IPS-18c (cell line): ENCODE results near the gene CEBPE.

Experiments
- H3K4me3 ChIP-seq: 2 replicates; pipeline ENCODE4 v1.7.0; 2013; ENCODE audit warnings: low read depth, mild to moderate bottlenecking, low read length, moderate library complexity; ENCODE audit not compliant: insufficient read depth
- H3K9me3 ChIP-seq: one replicate; pipeline ENCODE4 v1.6.1; 2013; ENCODE audit warnings: mild to moderate bottlenecking, low read length, moderate library complexity; ENCODE audit not compliant: control insufficient read depth, insufficient read depth

CEBPE gene

GRCh38 chr14:23128969-23129758 lies 10.1 kb upstream of the CEBPE start:
- H3K9me3 ChIP-seq: no peaks in the 10 kb centered on the region

DNA sequence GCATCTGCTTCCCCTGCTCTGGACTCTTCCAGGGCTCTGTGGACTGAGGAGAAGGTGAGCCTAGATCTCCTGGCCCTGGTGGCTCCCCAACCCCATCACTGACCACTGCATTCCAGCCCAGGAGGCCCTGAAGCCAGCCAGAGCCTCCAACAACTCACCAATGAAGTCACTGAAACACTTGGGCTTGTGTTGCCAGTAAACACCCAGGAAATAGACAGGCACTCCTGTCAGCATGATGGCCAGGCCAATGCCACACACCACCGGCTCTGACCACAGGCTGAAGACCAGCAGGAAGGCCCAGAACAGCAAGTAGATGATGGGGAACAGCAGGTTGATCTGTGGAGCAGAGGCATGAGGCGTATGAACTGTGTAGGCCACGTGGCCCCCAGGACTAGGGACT lies 8.8 kb upstream of the CEBPE start:
- no peaks in the 10 kb centered on the region for H3K9me3 ChIP-seq
- H3K4me3 ChIP-seq: no peak overlapping the region

More at GRCh38 chr14:23128969-23129758, 10.1 kb upstream of the CEBPE start:
- no peak overlapping the region for H3K4me3 ChIP-seq

DNA sequence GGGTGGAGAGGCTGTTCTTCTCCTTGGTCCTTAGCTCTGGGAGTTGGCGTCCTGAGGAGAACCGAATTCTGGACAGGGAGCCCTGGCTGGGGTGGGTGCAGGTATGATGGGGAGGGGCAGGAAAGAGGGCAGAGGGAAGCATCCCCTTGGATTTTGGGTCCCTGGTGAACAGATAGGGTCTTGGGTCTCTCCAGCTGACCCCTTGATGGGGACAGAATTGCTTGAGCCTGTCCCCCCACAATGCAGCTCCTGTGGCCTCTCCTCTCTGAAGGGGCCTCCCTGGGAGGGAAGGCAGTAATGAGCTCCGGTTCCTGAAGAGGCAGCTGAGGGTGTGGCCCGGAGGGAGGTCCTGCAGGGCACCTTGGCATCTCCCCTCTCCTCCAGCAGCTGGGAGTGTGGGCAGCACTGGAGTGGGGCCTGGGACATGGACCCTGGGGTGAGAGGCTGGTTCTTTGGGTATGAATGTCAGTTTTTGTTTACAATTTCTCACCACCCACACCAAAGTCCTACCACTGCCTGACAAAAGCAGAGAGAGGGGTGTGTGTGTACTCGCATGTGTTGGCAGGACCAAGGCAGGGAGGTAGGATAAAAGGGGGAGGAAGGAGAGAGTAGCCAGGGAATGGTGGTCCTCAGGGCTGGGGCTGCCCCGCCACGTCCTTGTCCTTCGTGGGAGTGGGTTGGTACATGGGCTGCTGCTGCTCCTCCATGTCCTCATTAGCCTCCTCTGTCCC lies 7.7 kb upstream of the CEBPE start:
- H3K4me3 ChIP-seq: no peak overlapping the region

GRCh38 chr14:23125933-23126524 lies 7.0 kb upstream of the CEBPE start:
- Histone ChIP-seq H3K4me3 (no peak overlapping the region), H3K9me3 (no peaks in the 10 kb centered on the region)

More for the DNA sequence above, 7.7 kb upstream of the CEBPE start:
- H3K9me3 ChIP-seq: no peaks in the 10 kb centered on the region

DNA sequence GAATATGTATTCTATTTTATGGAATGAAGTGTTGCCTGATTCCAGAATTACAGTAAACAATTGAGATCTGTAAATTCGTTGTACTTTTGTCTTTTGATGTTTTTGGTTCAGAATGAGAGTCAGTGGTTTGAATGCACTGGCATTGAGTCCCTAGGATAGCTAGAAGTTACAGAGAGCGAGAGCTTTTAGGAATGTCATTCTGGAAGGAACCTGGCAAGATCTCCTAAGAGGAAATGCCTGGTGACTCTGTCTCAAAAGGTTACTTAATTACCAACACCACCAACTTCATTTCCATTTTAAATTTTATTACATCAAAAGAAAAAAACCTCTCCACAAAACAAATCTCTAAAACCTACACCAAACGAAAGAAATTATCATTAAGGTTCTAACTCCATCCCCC lies 6.0 kb upstream of the CEBPE start:
- no peak overlapping the region for H3K4me3 ChIP-seq
- H3K9me3 ChIP-seq: no peaks in the 10 kb centered on the region

- Histone ChIP-seq H3K4me3 (no peak overlapping the region), H3K9me3 (no peaks in the 10 kb centered on the region)
Observed at GRCh38 chr14:23124337-23124954, 5.4 kb upstream of the CEBPE start.

- H3K4me3 ChIP-seq: no peak overlapping the region
- H3K9me3 ChIP-seq: no peaks in the 10 kb centered on the region
Observed at GRCh38 chr14:23123419-23123818, 4.4 kb upstream of the CEBPE start.

DNA sequence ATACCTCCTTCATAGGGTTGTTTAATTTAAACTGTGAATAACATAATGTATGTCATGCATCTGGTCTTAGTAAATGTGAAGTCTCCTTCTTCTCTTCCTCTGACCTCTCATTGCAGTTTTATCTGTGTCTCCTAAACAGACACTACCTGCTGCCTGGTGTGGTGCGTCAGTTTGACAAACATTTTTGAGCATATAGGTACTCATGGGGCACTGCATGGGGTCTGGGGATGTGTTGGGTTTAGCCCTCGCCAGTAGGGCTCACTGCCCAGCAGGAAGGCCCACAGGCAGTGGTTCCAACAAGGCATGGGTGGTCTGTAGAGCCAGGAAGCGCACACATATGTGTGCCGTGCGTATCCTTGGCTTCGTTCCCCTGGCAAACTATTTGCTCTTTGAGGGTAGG lies 3.0 kb upstream of the CEBPE start:
- no peak overlapping the region for H3K4me3 ChIP-seq
- H3K9me3 ChIP-seq: no peaks in the 10 kb centered on the region

- Histone ChIP-seq H3K9me3 (no peaks in the 10 kb centered on the region), H3K4me3 (no peak overlapping the region)
Observed at GRCh38 chr14:23121361-23121771, 2.3 kb upstream of the CEBPE start.

- H3K9me3 ChIP-seq: no peaks in the 10 kb centered on the region
- H3K4me3 ChIP-seq: no peak overlapping the region
Observed at GRCh38 chr14:23120541-23121251, 1.6 kb upstream of the CEBPE start.

GRCh38 chr14:23119363-23120327 lies 590 bp upstream of the CEBPE start:
- no peaks in the 10 kb centered on the region for H3K9me3 ChIP-seq
- no peak overlapping the region for H3K4me3 ChIP-seq

DNA sequence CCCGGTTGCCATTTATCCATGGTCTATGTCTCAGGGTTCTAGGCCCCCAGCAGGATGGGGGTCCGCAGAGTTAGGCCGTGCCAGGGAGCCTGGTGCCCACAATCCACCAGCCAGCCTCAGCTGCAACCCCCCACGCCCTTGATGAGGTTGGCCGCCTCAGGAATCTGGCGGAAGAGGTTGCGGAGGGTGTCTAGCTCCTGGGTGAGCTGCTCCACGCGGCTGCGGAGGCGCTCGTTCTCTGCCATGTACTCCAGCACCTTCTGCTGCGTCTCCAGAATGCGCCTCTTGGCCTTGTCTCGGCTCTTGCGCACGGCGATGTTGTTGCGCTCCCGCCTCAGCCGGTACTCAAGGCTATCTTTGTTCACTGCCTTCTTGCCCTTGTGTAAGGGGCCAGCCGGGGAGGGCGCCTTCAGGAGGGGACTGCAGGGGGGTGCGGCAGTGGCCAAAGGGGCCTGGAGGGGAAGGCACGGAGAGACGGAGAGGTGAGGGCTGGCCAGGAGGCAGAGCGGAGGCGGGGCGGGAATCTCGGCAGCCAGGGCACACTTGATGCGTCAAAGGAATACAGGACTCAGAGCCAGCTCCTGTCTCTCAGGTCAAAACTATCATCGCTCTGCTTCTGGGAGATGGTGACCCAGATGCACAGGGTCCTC lies 1.6 kb downstream of the CEBPE start:
- no peaks in the 10 kb centered on the region for H3K9me3 ChIP-seq
- no peak overlapping the region for H3K4me3 ChIP-seq

- H3K9me3 ChIP-seq: no peaks in the 10 kb centered on the region
- no peak overlapping the region for H3K4me3 ChIP-seq
Observed at GRCh38 chr14:23115918-23116317, 3.1 kb downstream of the CEBPE start.

- H3K4me3 ChIP-seq: no peak overlapping the region
- no peaks in the 10 kb centered on the region for H3K9me3 ChIP-seq
Observed at GRCh38 chr14:23115039-23115731, 3.9 kb downstream of the CEBPE start.

- no peaks in the 10 kb centered on the region for H3K9me3 ChIP-seq
- no peak overlapping the region for H3K4me3 ChIP-seq
Observed at GRCh38 chr14:23114669-23115038, 4.4 kb downstream of the CEBPE start.
